ENCODE measurements around the gene KIAA1671. TPM values are rescaled to one million over a fixed set of nuclear protein-coding genes. Genes with fewer than 3 reads are reported as not detected.

KIAA1671 gene
- total RNA-seq, 1 experiment from 2014 or later = 7.3 TPM

DNA sequence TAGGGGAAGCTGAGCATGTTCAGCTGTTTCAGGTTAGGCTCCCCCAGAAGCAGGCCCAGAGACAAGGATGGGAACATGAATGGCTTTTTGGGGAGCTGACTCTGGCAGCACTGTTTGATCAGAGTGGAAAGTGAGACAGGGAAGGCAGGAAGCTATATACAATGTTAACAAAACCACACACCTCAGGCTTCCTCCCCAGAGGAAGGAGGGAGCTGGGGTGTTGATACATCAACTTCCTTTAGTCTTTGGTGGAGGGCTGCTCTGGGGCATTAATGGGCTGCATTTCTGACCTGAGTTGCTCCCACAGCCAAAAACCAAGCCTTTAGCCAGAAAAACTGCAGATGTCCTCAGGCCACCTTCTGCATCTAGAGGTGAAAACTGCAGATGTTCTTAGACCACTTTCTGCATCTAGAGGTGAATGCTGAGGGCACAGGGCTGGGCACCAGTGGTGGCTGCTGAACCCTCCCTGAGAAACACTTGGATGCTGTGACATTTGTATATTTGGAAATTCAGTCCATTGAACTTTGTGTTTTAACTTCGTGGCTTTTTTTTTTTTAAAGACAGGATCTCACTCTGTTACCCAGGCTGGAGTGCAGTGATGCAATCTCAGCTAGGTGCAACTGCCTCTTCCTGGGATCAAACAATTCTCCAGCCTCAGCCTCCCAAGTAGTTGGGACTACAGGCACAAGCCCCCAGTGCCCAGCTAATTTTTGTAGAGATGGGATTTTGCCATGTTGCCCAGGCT, 49.9 kb downstream of the KIAA1671 start:
- H3K4me3 ChIP-seq (ENCODE audit: insufficient read depth, low read depth, low read length) = no peak overlapping the region
- no peaks in the 10 kb centered on the region for H3K36me3 ChIP-seq (replicated peaks; ENCODE audit: control insufficient read depth, insufficient read depth, low read length)
- H3K27me3 ChIP-seq (ENCODE audit: control insufficient read depth, insufficient read depth, low read length) = no peaks in the 10 kb centered on the region
- DNase-seq = no peak

DNA sequence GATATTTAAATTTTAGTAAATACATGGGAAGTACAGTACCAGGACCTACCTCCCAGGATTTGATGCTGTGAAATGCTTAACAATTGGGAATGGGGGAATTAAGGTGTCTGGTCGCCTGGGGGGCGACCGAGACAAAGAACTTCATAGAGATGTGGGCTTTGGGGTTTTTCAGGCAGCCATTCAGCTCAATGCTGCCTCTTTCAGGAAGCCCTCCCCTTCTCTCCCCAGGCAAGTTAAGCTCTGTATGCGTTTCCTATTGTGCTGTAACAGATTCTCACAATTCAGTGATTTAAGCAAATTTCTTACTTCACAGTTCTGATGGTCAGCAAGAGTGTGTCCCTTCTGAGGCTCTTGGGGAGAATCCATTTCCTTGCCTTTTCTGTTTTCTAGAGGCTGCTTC, 53.8 kb downstream of the KIAA1671 start:
- H3K27me3 ChIP-seq (ENCODE audit: control insufficient read depth, insufficient read depth, low read length) = no peaks in the 10 kb centered on the region
- no peaks in the 10 kb centered on the region for H3K36me3 ChIP-seq (replicated peaks; ENCODE audit: control insufficient read depth, insufficient read depth, low read length)
- no peak overlapping the region for H3K4me3 ChIP-seq (ENCODE audit: insufficient read depth, low read depth, low read length)
- DNase-seq = no peak

DNA sequence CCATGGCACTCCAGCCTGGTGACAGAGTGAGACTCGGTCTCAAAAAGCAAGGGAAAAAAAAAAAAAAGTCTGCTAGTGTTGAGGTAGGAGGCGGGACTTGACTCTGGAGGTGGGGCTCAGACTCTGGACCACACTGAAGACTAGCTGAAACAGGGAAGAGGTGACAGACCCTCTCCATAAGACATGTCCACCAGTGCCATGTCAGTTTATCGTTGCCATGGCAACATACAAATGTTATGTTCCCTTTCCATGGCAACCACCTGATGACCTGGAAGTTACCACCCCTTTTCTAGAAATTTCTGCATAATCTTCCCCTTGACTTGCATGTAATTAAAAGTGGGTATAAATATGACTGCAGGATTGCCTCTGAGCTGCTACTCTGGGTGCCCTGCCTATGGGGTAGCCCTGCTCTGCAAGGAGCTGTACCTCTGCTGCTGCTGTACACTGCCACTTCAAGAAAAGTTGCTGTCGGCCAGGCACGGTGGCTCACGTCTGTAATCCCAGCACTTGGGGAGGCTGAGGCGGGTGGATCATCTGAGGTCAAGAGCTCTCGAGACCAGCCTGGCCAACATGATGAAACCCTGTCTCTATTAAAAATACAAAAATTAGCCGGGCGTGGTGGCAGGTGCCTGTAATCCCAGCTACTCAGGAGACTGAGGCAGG, 55.1 kb downstream of the KIAA1671 start:
- Histone ChIP-seq H3K4me3 (ENCODE audit: insufficient read depth, low read depth, low read length) (no peak overlapping the region), H3K27me3 (ENCODE audit: control insufficient read depth, insufficient read depth, low read length) (no peaks in the 10 kb centered on the region), H3K36me3 (replicated peaks; ENCODE audit: control insufficient read depth, insufficient read depth, low read length) (no peaks in the 10 kb centered on the region)
- no peak for DNase-seq

DNA sequence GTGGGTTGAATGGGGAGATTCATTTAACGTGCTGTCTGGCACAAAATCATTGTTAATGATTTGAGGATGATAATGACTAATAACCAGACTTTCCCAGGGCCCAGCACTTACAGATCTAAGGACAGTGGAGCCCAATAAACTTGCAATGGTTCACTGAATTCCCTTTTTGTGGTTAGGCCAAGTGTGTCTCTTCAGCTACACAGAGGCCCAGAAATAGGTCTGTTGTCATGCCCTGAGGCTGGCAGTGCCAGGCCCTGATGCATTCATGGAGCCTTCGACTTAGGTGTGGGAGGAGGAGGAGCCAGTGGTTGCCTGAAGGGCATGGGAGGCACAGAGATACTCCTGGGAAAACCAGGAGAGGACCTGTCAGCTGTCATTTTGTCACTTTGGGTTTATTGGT, 56.1 kb downstream of the KIAA1671 start:
- DNase-seq = no peak
- Histone ChIP-seq H3K4me3 (ENCODE audit: insufficient read depth, low read depth, low read length) (no peak overlapping the region), H3K27me3 (ENCODE audit: control insufficient read depth, insufficient read depth, low read length) (no peaks in the 10 kb centered on the region), H3K36me3 (replicated peaks; ENCODE audit: control insufficient read depth, insufficient read depth, low read length) (no peaks in the 10 kb centered on the region)

DNA sequence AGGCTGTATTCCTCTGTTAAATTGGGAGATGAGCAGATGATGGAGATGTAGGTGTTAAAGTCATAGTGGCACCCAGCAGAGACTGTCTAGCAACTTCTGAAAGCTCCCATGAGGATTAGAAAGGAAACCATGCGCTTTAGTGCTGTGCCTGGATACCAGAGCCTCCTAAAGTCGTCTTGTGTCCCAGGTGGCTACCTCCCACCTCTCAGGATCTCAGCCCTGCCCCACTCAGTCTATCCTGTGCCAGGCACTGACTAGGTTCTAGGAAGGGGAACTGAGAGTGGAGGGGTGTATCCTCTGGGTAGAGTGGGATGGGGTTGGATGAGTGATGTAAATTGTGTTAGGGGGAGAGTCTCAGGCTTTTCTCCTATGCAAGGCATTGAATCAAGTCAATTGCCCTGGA, 60.2 kb downstream of the KIAA1671 start:
- no peak for DNase-seq
- H3K27me3 ChIP-seq (ENCODE audit: control insufficient read depth, insufficient read depth, low read length) = no peaks in the 10 kb centered on the region

DNA sequence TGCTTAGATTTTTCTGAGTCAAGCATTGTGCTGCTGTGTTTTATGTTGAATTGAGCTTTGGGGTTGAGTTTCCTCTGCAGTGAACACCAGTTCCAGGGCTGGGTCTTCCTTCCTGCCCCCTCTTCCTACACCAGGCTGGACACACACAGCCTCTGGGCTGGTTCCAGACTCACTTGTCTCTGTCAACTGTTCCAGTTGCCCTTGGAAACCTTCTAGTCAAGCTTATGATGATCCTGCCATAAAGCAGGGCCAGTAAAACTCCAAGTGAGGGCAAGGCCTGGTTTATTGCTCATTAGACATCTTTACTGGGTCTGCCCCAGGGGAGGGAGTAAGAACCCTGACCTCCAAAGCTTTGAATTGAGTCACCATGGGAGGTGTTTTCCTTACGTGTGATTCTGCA, 61.1 kb downstream of the KIAA1671 start:
- H3K36me3 ChIP-seq (replicated peaks; ENCODE audit: control insufficient read depth, insufficient read depth, low read length) = no peaks in the 10 kb centered on the region; the same call in 1 of the 2 replicates
- no peaks in the 10 kb centered on the region for H3K27me3 ChIP-seq (ENCODE audit: control insufficient read depth, insufficient read depth, low read length)
- DNase-seq = no peak
- H3K4me3 ChIP-seq (ENCODE audit: insufficient read depth, low read depth, low read length) = no peak overlapping the region

More for the DNA sequence above, 60.2 kb downstream of the KIAA1671 start:
- H3K36me3 ChIP-seq (replicated peaks; ENCODE audit: control insufficient read depth, insufficient read depth, low read length) = no peaks in the 10 kb centered on the region; the same call in 1 of the 2 replicates
- H3K4me3 ChIP-seq (ENCODE audit: insufficient read depth, low read depth, low read length) = no peak overlapping the region

DNA sequence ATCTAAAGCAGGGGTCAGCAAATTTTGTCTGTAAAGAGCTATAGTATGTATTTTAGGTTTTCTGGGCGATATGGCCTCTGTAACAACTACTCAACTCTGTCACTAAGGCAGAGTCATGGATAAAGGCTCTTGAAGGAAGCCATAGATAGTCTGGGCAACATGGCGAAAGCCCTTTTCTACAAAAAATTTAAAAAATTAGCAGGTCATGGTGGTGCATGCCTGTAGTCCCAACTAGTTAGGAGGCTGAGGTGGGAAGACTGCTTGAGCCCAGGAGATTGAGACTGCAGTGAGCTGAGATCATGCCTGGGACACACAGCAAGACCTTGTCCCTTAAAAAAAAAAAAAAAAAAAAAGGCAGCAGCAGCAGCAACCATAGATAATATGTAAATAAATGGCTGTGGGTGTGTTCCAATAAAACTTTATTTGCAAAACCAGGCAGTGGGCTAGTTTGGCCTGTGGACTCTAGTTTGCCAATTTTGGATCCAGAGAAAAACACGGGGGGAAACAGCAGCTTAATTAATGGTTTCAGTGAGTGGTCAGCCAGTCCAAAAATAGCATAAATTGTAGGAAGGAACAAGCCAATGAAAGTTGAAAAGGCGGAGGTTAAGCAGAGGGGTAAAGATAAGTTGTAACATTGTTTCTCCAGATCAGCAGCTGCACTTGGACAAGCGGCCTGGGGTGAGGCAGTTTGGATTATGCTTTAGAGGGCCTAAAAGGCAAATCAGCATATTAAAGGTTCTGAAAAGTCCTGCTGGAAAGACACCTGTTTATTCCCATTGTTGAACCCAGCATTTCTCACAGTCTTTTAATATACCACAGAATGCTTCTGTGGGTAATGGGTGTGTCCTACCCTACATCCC, 62.6 kb downstream of the KIAA1671 start:
- Histone ChIP-seq H3K36me3 (replicated peaks; ENCODE audit: control insufficient read depth, insufficient read depth, low read length) (no peaks in the 10 kb centered on the region; the same call in 1 of the 2 replicates), H3K4me3 (ENCODE audit: insufficient read depth, low read depth, low read length) (no peak overlapping the region), H3K27me3 (ENCODE audit: control insufficient read depth, insufficient read depth, low read length) (no peaks in the 10 kb centered on the region)
- no peak for DNase-seq

DNA sequence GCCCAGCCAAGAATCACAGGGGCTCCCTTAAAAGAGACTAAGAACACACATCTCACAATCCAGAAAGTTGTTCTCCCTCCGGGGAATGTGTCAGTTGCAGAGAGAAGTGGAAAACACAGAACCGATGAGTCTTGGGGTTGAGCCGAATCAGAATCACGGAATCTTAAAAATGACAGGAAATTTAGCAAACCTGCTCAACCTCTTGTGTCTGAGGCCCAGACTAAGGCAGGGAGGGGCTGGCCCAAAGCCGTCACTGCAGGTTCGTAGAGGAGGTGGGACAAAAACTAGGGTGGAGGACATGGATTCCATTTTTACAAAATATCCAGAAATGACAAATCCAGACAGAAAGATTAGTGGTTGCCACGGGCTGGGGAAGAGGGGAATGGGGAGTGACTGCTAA, 63.8 kb downstream of the KIAA1671 start:
- Histone ChIP-seq H3K4me3 (ENCODE audit: insufficient read depth, low read depth, low read length) (no peak overlapping the region), H3K27me3 (ENCODE audit: control insufficient read depth, insufficient read depth, low read length) (no peaks in the 10 kb centered on the region), H3K36me3 (replicated peaks; ENCODE audit: control insufficient read depth, insufficient read depth, low read length) (no peaks in the 10 kb centered on the region; the same call in 1 of the 2 replicates)
- no peak for DNase-seq

DNA sequence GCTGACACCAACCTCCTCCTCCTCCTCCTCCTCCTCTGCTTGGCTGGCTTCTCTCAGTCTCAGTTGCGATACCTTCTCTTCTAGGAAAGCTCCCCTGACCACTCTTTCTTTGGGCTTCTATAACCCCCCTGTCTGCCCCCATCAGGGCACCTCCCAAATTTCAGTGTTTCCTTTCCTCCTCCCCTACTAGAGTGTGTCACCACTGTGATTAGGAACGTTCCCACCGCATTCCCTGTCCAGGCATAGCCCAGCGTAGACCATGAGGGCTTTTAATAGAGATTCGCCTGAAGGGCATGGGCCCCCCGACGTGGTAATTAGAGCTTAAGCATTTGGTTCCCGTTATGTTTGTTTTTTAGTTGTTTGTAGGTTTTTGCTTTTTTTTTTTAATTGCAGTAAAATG, 65.5 kb downstream of the KIAA1671 start:
- DNase-seq = no peak
- Histone ChIP-seq H3K27me3 (ENCODE audit: control insufficient read depth, insufficient read depth, low read length) (no peaks in the 10 kb centered on the region), H3K36me3 (replicated peaks; ENCODE audit: control insufficient read depth, insufficient read depth, low read length) (no peaks in the 10 kb centered on the region; the same call in 1 of the 2 replicates), H3K4me3 (ENCODE audit: insufficient read depth, low read depth, low read length) (no peak overlapping the region)

DNA sequence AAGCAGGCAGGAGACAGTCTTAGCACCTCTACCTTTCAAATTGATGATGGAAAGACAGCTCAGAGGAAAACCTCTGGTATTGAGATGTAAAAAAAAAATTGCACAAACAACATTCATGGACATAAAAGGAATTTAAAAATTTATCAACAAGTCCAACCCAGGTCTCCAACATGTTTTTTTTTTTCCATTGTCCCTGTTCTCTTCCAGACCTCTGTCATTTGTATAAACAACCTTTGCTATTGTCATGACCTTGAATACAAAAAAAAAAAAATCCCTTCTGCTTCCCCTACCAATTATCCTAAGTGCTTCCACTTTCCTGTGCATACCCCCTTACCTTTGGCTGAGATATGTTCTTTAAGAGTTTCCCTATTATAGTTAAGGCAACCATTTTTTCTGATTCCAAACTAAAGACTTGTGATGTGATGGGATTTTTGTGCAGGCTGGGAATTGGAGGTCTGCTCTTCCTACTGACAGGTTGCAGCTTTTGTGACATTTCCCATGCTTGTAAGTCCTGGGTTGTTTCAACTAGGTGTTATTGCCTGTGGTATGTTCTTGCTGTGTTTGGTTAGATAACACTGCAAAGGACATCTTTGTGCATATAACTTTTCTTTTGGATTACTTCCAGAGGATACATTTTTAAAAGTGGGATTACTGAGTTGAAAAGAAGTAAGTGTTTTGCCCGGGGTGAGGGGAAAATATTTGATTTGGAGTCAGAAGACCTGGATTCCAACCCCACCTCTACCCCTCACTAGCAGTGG, 67.1 kb downstream of the KIAA1671 start:
- Histone ChIP-seq H3K4me3 (ENCODE audit: insufficient read depth, low read depth, low read length) (no peak overlapping the region), H3K36me3 (replicated peaks; ENCODE audit: control insufficient read depth, insufficient read depth, low read length) (no peaks in the 10 kb centered on the region; the same call in 1 of the 2 replicates)
- DNase-seq = no peak

DNA sequence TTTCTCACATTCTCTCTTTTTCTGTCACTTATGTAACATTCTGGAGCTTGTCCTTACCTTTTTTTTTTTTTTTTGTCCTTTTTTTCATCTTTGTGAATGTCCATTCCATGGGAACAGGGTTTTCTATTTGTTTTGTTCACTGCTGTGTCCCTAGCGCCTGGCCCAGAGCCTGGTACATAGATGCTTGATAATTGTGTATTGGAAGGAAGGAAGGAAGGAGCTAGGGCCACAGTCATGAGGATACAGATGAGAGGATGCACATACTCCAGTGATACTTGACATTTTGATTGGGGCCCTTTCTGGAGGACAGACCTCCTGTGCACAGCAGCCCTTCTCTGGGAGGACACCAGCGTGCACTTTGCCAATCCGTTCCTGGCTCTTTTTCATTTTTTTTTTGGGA, 68.9 kb downstream of the KIAA1671 start:
- no peak for DNase-seq
- H3K27me3 ChIP-seq (ENCODE audit: control insufficient read depth, insufficient read depth, low read length) = no peaks in the 10 kb centered on the region
- no peaks in the 10 kb centered on the region; the same call in 1 of the 2 replicates for H3K36me3 ChIP-seq (replicated peaks; ENCODE audit: control insufficient read depth, insufficient read depth, low read length)
- no peak overlapping the region for H3K4me3 ChIP-seq (ENCODE audit: insufficient read depth, low read depth, low read length)

More for the DNA sequence above, 67.1 kb downstream of the KIAA1671 start:
- no peaks in the 10 kb centered on the region for H3K27me3 ChIP-seq (ENCODE audit: control insufficient read depth, insufficient read depth, low read length)

DNA sequence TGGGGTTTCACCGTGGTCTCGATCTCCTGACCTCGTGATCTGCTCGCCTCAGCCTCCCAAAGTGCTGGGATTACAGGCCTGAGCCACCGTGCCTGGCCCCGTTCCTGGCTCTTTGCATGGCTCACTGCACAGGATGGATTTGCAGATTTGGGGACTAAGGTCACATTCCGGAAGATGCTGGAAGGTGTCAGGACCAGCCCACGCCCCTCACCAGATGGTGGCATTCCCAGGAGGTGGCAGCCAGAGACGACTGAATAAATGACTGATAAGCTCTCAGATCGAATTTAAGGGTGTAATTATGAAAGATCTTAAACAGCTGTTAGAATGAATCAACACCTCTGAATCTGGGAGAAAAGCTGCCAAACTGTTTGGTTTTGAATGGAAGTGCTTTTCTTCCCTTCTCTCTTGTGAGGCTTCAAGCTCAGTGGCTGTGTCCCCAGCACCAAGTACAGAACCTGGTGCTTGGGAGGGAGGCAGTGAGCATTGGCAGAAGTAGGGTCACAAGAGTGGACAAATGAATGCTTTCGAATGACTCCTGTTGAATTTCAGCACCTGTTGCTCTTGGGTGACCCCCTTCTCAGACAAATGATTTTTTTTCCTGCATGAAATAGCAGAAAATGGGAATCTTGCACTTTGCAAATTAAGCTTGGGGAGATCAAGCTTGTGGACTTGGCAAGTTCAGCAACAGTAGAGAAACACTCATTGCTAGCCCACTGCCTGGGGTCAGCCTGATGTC, 69.6 kb downstream of the KIAA1671 start:
- H3K27me3 ChIP-seq (ENCODE audit: control insufficient read depth, insufficient read depth, low read length) = no peaks in the 10 kb centered on the region
- H3K36me3 ChIP-seq (replicated peaks; ENCODE audit: control insufficient read depth, insufficient read depth, low read length) = no peaks in the 10 kb centered on the region
- H3K4me3 ChIP-seq (ENCODE audit: insufficient read depth, low read depth, low read length) = no peak overlapping the region
- no peak for DNase-seq

DNA sequence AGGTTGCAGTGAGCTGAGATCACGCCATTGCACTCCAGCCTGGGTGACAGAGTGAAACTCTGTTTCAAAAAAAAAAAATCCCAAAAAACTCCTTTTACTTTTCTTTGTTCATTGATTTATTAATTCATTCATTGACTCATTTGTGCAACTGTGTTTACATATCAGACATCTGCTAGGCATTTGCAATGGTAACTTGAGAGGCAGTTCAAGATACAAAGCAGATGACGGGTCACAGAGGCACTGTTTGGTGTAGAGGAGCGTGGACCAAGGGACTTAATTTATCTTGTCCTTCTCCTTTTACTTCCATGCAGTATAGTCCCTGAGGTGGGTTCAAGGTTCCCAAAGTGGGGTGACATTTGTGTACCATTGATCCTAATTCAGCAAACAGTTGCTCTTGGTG, 71.4 kb downstream of the KIAA1671 start:
- no peak for DNase-seq
- H3K36me3 ChIP-seq (replicated peaks; ENCODE audit: control insufficient read depth, insufficient read depth, low read length) = no peaks in the 10 kb centered on the region
- no peak overlapping the region for H3K4me3 ChIP-seq (ENCODE audit: insufficient read depth, low read depth, low read length)
- H3K27me3 ChIP-seq (ENCODE audit: control insufficient read depth, insufficient read depth, low read length) = no peaks in the 10 kb centered on the region
